Umbilical cord (tissue), 2 donors: ENCODE results near the gene PTGIR. TPM values are rescaled to one million over a fixed set of nuclear protein-coding genes. Genes with fewer than 3 reads are reported as not detected.

Experiments
- DNase-seq: peaks from one replicate; pipeline ENCODE4 v3.0.0-alpha.2; 2015; ENCODE audit warnings: low spot score
- total RNA-seq: library from RNA; depleted of rRNA; stranded (reverse); fragments of >200 nt; gene quantifications from one replicate; pipeline ENCODE4 v1.2.3, GENCODE V29; 2014; ENCODE audit warnings: low replicate concordance; ENCODE audit not compliant: insufficient read depth

Gene PTGIR
- total RNA-seq: 22.6 TPM

DNA sequence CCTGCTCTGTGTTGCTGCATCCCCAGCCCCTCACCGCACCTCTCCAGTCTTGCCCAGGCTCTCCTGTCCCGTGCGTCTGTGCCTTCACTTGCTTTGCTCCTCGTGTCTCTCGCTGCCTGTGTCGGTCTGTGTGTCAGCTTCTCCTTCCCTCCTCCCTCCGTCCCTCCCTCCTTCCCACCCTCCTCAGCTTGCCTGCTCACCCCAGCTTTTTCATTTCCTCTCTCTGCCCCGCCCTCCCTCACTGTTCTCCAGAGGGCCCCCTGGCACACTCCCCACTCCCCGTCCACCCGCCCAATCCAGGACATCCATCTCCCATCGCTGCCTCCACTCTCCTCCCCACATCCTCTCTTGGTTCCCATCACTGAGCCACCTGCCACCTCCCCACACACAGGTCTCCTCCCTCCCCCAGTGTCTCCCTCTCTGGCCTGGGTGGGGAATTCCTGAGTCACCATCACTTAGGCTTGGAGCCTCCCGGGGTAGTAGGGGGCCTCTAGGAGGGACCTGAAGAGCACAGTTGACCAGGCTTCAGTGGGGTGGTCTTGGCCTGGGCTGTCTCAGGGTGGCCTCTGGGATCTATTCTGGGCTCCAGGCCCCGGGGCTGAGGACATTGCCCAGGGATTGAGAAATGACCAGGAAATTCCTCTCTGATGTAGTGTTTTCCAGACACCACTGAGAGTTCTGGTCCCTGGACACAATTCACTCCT is at the start of gene PTGIR:
Gene PTGIR, minus strand, starts transcription at position 132 of the 704 bp plus-strand sequence. CDS start 864 bp downstream, outside the sequence.
- DNase-seq: peak; percentile 84

GRCh38 chr19:46670813-46671212 is 45.9 kb upstream of the PTGIR start:
- no peak for DNase-seq

- no peak for DNase-seq
Observed at GRCh38 chr19:46668662-46669061, 43.8 kb upstream of the PTGIR start.

DNA sequence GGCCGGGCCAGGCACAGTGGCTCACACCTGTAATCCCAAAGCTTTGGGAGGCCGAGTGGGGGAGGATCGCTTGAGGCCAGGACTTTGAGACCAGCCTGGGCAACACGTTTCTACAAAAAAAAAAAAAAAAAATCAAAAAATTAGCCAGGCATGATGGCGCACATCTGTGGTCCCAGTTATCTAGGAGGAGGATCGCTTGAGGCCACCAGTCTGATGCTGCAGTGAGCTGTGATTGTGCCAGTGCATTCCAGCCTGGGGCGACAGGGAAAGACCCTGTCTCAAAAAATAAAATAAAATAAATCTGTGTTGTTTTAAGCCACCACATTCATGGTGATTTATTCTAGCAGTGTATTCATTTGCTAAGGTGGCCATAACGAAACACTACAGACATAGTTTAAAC is 40.2 kb upstream of the PTGIR start:
- DNase-seq: no peak

GRCh38 chr19:46661735-46662592 is 37.1 kb upstream of the PTGIR start:
- peak; percentile 91 for DNase-seq

DNA sequence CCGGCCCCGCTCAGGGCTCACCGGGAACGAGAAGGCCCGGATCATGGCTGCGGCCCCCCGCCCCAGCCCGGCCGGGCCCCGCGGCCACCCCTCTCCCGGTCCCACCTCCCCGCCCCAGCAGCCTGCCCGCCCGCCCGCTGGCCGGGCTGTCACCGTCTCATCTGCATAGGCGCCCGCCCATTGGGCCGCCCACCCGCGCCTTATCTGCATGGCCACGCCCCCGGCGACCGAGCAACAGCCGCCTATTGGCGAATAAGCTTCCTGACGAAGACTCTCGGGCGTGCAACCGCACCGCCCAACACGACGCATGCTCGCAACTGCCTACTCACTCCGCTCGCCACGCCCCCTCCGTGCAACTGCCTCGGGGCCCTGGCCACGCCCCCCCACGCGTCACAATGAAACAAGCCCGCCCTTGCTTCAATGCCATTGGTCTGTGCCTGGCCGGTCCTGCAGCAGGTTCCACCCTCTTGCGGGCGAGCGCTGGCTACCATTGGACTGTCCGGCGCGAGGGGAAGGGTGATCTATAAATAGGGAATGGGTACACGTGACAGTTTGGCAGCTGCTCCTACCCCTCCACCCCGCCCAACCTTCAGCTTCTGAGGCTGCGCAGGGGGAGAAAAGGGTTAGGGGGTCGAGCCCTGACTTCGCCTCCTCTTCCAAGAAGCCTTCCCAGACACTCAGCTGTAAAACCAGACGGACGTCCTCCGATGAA is 36.3 kb upstream of the PTGIR start, which contains the start of gene DACT3:
Gene DACT3, minus strand, starts transcription at position 163 of the 712 bp plus-strand sequence. Its CDS starts 118 bp downstream, at position 45.
- DNase-seq: peak; percentile 100

DNA sequence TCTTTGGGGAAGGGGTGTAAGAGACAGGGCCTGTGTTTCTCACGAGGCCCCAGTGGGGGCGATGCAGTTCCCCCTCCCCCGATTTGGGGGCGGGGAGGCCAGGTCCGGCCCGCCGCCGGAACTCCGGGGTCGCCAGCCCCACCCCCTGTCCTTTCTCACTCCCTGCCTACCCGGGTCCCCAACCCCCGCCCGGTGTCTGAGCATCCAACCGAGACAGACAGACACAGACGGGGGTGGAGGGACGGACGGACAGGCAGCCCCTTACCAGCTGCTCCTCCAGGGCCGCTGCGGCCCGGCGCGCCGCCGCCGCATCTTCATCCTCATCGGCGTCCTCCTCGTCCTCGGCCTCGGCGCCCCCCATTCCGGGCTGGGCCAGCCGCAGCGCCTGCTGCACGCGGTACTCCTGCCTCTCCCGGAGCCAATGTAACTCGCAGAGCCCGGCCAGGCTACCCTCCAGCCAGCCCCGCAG is 35.7 kb upstream of the PTGIR start:
- peak; percentile 52 for DNase-seq

GRCh38 chr19:46660008-46660517 is 35.2 kb upstream of the PTGIR start:
- peak; percentile 85 for DNase-seq

GRCh38 chr19:46659151-46660007 is 34.5 kb upstream of the PTGIR start:
- DNase-seq: peak; percentile 73

DNA sequence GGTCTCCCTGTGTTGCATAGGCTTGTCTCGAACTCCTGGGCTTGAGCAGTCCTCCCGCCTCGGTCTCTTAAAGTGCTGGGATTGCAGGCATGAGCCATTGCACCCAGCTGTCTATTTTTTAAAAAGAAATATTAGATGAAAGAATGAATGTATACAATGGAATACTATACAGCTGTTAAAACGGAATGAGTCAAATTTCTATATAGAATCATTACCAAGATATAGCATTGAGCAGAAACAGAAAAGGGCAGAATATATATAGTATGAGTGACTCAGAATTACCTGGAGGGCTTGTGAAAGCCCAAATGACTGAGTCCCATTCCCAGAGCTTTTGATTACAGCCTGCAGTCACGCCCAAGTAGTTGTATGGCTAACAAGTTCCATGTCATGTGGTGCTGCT is 31.7 kb upstream of the PTGIR start:
- no peak for DNase-seq

DNA sequence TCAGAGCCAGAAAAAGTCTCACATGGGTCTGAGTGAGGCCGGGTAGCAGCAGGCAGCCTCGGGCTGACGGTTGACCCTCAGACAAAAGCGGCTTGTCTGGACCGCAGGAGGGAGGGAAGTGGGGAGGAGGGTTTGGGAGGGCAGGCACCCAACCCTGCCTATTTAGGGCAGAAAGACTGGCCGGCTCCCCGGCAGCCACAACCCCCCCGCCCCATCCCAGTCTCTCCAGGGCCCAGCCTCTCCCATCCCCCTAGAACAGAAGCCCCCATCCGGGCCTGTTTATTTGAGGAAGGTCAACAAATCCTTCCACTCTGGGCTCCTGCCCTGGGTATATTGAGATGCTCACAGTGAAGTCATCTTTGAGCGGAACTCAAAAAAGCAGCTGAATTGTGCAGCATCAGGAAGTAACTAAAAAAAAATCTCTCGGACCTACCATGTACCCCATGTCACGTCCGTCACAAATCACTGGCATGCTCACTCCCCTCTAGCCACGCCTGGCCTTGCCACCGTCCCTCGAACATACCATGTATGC is 29.8 kb upstream of the PTGIR start:
- peak; percentile 36 for DNase-seq

DNA sequence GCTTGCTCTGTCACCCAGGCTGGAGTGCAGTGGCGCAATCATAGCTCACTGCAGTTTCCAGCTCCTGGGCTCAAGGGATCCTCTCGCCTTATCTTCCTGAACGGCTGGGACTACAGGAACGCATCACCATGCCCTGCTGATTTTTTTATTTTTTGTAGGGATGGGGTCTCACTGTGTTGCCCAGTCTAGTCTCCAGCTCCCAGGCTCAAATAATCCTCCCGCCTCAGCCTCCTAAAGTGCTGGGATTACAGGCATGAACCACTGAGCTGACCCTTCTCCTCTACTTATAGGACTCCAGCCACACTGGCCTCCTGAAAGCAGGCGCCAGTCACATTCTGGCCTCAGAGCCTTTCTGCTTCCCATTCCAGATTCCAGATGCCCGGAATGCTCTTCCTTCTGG is 25.6 kb upstream of the PTGIR start:
- DNase-seq: no peak

- DNase-seq: no peak
Observed at GRCh38 chr19:46648961-46649960, 24.4 kb upstream of the PTGIR start.

DNA sequence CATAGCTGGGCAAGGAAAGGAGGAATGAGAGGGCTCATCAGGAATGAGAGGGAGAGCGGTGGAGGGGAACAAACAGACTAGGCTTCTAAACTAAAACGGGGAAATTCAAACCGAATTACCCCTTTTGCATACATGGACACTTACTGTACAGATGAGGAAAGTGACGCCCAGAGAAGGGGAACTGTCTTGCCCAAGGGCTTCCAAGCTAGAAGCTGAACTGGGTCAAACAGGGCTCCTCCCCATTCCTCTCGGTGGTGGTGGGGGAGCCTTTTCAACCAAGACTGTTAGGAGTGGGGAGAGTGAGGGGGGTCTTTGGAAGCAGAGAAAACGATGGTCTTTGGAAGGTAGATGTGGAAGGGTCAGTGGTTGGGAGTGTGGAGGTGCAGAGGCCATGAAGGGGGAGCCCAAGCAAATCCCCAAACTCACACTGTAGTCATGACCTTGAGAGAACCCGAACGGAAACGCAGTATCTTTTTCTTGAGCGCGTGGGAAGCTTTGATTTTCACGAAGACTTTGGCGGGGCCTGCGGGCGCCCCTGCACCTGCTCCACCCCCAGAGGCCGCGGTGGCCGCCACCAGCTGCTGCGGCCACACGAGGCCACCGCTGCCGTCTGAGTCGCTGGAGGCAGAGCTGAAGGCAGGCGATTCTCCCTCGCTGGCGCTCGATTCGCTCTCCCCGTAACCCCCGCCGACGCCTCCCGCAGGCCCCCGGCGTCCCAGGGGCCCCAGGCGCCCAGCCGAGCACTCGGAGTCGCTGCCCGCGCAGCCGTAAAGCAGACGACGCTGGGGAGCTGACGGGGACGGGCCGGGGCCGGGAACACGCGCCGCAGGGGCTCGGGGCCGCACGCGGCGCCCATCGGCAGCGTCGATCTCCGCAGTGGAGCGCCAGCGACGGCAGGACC is 23.4 kb upstream of the PTGIR start:
- DNase-seq: no peak

GRCh38 chr19:46646402-46646801 is 21.5 kb upstream of the PTGIR start:
- DNase-seq: no peak

- DNase-seq: no peak
Observed at GRCh38 chr19:46644720-46645119, 19.8 kb upstream of the PTGIR start.

- DNase-seq: no peak
Observed at GRCh38 chr19:46640656-46641055, 15.8 kb upstream of the PTGIR start.
